ENCODE data around the gene IL33.

GRCh38 chr9:6188466-6188865, 27.1 kb upstream of the IL33 start:
- TF ChIP-seq CTCF (IDR thresholded peaks at IDR 0.05) (no peak), POLR2A (IDR thresholded peaks at IDR 0.05) (no peak)

Data from uterus (tissue), 2 donors.